ENCODE results near the gene PBX1.

DNA sequence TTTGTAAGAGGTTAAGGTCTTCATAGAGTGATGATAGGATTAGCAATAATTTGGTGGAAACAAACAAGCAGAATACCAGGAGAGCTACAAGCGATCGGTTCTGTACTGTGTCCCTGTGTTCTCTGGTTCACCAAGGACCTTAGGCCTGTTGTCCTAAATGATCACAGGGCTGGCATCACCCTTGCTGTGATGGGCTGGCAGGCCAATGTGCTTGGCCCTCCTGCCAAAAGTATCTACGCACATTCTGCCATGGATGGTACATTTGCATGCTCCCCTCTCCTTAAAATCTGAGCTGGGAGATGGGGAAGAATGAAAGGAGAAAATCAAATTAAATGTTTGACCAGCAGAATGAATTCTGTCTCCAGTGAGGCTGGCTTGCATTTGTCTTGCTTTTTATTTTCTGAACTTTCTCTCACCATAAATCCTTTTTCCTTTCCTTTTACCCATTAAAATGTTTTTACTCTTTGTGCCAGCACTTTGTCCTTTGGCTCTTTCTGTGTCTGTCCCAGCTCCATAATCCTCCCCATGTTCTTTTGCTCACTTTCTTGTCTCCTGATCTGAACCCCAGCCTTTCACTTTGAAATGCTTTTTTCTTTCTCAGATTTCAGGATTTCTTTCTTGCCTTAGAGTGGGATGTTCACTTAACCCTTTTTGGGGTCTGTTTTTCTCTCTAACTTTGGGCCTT lies 51.7 kb downstream of the PBX1 start:
- TF ChIP-seq POLR2AphosphoS5 (IDR thresholded peaks at IDR 0.05) (peak in 1 of 3 donors; percentile 16), CTCF (IDR thresholded peaks at IDR 0.05) (no peak)
